Neural cell (in vitro differentiated cells): ENCODE results near the gene HUWE1.

ENCODE experiments used
- EP300 ChIP-seq: fragments of 450-650 bp; conservative IDR thresholded peaks from 2 replicates; pipeline ENCODE4 v1.6.1; 2014; ENCODE audit warnings: antibody characterized with exemption, mild to moderate bottlenecking, moderate library complexity; ENCODE audit not compliant: poor library complexity, severe bottlenecking
- EZH2 ChIP-seq: fragments of 200-600, 300-800 bp; shearing (Covaris generic), sonication (generic); IDR thresholded peaks from 2 replicates; pipeline ENCODE4 v1.6.1; 2014; ENCODE audit warnings: antibody characterized with exemption, low read length, borderline replicate concordance, mild to moderate bottlenecking; ENCODE audit not compliant: insufficient read depth, poor library complexity, severe bottlenecking
- RAD21 ChIP-seq: fragments of 450-650 bp; conservative IDR thresholded peaks from 2 replicates; pipeline ENCODE4 v1.6.1; 2014; ENCODE audit warnings: antibody characterized with exemption, mild to moderate bottlenecking, moderate library complexity
- REST ChIP-seq: IDR thresholded peaks from 2 replicates; pipeline ENCODE4 v1.6.1; 2012; ENCODE audit warnings: borderline replicate concordance
- SMC3 ChIP-seq: fragments of 450-650 bp; conservative IDR thresholded peaks from 2 replicates; pipeline ENCODE4 v1.6.1; 2014; ENCODE audit warnings: antibody characterized with exemption, mild to moderate bottlenecking, moderate library complexity; ENCODE audit not compliant: poor library complexity
- TF ChIP-seq, protein P1 (sequence below): fragments of 450-650 bp; IDR thresholded peaks from 2 replicates; pipeline ENCODE4 v1.5.1; 2014; ENCODE audit warnings: antibody characterized with exemption, mild to moderate bottlenecking, moderate library complexity; ENCODE audit not compliant: poor library complexity, severe bottlenecking

GRCh38 chrX:53656845-53657244 is 29.7 kb downstream of the HUWE1 start:
- TF ChIP-seq, protein P1, sequence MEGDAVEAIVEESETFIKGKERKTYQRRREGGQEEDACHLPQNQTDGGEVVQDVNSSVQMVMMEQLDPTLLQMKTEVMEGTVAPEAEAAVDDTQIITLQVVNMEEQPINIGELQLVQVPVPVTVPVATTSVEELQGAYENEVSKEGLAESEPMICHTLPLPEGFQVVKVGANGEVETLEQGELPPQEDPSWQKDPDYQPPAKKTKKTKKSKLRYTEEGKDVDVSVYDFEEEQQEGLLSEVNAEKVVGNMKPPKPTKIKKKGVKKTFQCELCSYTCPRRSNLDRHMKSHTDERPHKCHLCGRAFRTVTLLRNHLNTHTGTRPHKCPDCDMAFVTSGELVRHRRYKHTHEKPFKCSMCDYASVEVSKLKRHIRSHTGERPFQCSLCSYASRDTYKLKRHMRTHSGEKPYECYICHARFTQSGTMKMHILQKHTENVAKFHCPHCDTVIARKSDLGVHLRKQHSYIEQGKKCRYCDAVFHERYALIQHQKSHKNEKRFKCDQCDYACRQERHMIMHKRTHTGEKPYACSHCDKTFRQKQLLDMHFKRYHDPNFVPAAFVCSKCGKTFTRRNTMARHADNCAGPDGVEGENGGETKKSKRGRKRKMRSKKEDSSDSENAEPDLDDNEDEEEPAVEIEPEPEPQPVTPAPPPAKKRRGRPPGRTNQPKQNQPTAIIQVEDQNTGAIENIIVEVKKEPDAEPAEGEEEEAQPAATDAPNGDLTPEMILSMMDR: no peak
- no peak for TF ChIP-seq SMC3
- no peak for TF ChIP-seq EP300
- no peak for TF ChIP-seq REST
- no peak for TF ChIP-seq EZH2
- TF ChIP-seq RAD21: no peak
